Uterus (tissue), 4 donors: ENCODE results near the gene CTSL. TPM values are rescaled to one million over a fixed set of nuclear protein-coding genes. Genes with fewer than 3 reads are reported as not detected.

ENCODE experiments used
- DNase-seq, 2 donors: peaks; one replicate each; pipeline ENCODE4 v3.0.0-alpha.2; 2019 to 2020
- H3K27ac ChIP-seq, 2 donors: fragments of 200-600 bp; sonication (generic); 1 replicate in 1 of 2; 2 replicates in 1 of 2; pipeline ENCODE4 v1.5.1; 2016 to 2018
- H3K27me3 ChIP-seq, 2 donors: fragments of 200-600 bp; sonication (generic); one replicate each; pipeline ENCODE4 v1.5.1; 2018 to 2019; ENCODE audit warnings: control low read depth in 1 of 2
- H3K36me3 ChIP-seq, 2 donors: fragments of 200-600 bp; sonication (generic); one replicate each; pipeline ENCODE4 v1.5.1; 2019; ENCODE audit warnings: control low read depth in 1 of 2
- H3K4me1 ChIP-seq, 2 donors: fragments of 200-600 bp; sonication (generic); one replicate each; pipeline ENCODE4 v1.5.1; 2018 to 2019; ENCODE audit warnings: control low read depth in 1 of 2
- H3K4me3 ChIP-seq, 2 donors: fragments of 200-600 bp; sonication (generic); 1 replicate in 1 of 2; 2 replicates in 1 of 2; pipeline ENCODE4 v1.5.1; 2018 to 2019; ENCODE audit warnings: mild to moderate bottlenecking in 1 of 2
- H3K9me3 ChIP-seq, 2 donors: fragments of 200-600 bp; sonication (generic); one replicate each; pipeline ENCODE4 v1.5.1; 2019; ENCODE audit warnings: control low read depth in 1 of 2
- POLR2A ChIP-seq, 2 donors: fragments of 450-650 bp; IDR thresholded peaks; one replicate each; pipeline ENCODE4 v1.6.1; 2016; ENCODE audit warnings: antibody characterized with exemption in 2 of 2, mild to moderate bottlenecking in 1 of 2, moderate library complexity in 1 of 2
- intact Hi-C: fragments of 100-400 bp; cut with DNase I; formaldehyde crosslinking; loops from one replicate; pipeline ENCODE4 v1.15.1; 2023; ENCODE audit warnings: low total_unique reads
- total RNA-seq, 4 donors: library from RNA; depleted of rRNA in 3 of 4; stranded (reverse); fragments of >200 nt in 3 of 4; gene quantifications; one replicate each; pipeline versions ENCODE4 v1.1.0 to v1.2.4, GENCODE V29; 2014 to 2023
- TF ChIP-seq, protein P1 (sequence below), 4 experiments: fragments of 200-600 bp in 2 of 4; fragments of 450-650 bp in 2 of 4; sonication (generic) in 2 of 4; IDR thresholded peaks; one replicate each; pipeline ENCODE4 v1.5.1; 2016 to 2019; ENCODE audit warnings: antibody characterized with exemption in 4 of 4, mild to moderate bottlenecking in 2 of 4, moderate library complexity in 1 of 4
- donor health status: DM: yes; HTN: yes; CAD: no.

CTSL gene
- 100 to 1,000 TPM in 3 of 4 donors, 10 to 100 TPM in 1; 84.3 to 183 (median 147) TPM for total RNA-seq

DNA sequence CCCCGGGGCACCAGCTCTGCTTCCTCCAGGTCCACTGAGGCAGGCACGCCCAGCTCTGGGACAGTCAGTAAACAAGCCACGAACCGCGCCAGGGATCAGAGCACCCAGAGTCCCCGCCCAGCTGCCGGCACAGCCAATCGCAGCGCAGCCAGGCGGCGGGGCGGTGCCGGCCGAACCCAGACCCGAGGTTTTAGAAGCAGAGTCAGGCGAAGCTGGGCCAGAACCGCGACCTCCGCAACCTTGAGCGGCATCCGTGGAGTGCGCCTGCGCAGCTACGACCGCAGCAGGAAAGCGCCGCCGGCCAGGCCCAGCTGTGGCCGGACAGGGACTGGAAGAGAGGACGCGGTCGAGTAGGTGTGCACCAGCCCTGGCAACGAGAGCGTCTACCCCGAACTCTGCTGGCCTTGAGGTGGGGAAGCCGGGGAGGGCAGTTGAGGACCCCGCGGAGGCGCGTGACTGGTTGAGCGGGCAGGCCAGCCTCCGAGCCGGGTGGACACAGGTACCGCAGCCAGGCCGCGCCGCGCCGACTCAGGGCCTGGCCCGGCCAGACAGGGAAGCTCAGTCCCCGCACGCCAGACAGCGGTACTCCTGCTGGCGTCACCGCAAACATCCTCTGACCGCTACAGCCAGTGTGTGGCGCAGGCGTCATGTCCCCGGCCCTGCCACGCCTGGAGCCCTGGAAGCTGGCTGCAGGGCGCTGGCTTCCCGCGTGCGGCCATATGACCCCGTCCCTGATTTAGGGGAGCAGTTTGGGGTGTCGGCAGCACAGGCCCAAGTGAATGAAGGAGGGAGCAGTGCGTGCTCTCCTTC, at the start of gene CTSL:
Gene CTSL, plus strand, starts transcription at position 220 of the 810 bp plus-strand sequence. CDS start 1,485 bp downstream, outside the sequence.
- H3K4me1 ChIP-seq = peaks cover 10% of the 10 kb centered on the region in 2 donors
- no peaks in the 10 kb centered on the region for H3K9me3 ChIP-seq
- H3K4me3 ChIP-seq = peak within 1 kb of the TSS; percentile 67 to 91
- peak within 1 kb of the TSS; percentile 95 to 97 for H3K27ac ChIP-seq
- intact Hi-C loops = no loop called here
- H3K36me3 ChIP-seq = no peaks in the 10 kb centered on the region
- no peaks in the 10 kb centered on the region for H3K27me3 ChIP-seq
- DNase-seq = peak; percentile 95 to 96
- TF ChIP-seq, protein P1, sequence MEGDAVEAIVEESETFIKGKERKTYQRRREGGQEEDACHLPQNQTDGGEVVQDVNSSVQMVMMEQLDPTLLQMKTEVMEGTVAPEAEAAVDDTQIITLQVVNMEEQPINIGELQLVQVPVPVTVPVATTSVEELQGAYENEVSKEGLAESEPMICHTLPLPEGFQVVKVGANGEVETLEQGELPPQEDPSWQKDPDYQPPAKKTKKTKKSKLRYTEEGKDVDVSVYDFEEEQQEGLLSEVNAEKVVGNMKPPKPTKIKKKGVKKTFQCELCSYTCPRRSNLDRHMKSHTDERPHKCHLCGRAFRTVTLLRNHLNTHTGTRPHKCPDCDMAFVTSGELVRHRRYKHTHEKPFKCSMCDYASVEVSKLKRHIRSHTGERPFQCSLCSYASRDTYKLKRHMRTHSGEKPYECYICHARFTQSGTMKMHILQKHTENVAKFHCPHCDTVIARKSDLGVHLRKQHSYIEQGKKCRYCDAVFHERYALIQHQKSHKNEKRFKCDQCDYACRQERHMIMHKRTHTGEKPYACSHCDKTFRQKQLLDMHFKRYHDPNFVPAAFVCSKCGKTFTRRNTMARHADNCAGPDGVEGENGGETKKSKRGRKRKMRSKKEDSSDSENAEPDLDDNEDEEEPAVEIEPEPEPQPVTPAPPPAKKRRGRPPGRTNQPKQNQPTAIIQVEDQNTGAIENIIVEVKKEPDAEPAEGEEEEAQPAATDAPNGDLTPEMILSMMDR (IDR thresholded peaks at IDR 0.05) = peak in 3 of 4 experiments; percentile 11 to 31 (median 18)
- peak; percentile 90 to 92 for TF ChIP-seq POLR2A (IDR thresholded peaks at IDR 0.05)

DNA sequence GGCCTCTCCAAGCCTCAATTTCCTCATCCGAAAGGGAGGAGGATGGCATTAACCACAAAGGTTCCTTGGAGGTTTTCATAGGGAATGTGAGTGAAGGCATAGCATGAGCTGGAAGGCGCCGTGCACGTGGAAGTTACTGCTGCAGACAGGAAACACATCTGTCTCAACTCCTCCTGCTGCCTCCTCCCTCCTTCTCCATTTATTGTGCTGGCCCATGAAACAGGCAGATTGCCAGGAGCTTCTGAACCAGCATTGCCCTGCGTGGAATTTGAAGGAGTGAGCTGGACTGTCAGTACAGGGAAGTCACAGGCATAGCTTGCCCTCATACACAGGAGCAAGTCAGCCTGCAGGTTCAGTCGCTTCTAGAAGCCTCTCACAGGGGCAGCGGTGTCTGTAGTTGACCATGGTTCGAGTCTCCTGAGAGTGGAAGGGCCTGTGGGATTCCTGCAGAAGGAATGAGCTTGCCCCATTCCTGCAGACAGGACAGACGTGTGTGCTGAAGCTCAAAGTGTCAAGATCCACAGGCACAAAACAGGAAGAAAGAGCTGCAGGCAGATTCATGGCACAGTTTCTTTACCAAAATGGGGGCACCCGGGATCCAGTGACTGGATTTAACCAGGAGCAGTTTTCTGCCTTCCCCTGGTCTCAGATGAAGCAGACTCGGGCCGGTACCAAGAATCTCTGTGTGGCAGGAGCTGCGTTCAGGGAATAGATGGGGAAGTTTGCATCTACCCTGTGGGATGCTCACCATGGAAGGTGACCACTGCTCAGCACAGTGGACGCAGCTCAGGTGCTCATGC, 48.7 kb upstream of the CTSL start:
- TF ChIP-seq, protein P1 (IDR thresholded peaks at IDR 0.05) = no peak
- no peak for TF ChIP-seq POLR2A (IDR thresholded peaks at IDR 0.05)
- Histone ChIP-seq H3K4me3 (no peak overlapping the region), H3K27ac (no peak overlapping the region), H3K36me3 (no peaks in the 10 kb centered on the region), H3K27me3 (no peaks in the 10 kb centered on the region), H3K4me1 (no peaks in the 10 kb centered on the region), H3K9me3 (no peaks in the 10 kb centered on the region)
- no peak for DNase-seq
- intact Hi-C loops = no loop called here

DNA sequence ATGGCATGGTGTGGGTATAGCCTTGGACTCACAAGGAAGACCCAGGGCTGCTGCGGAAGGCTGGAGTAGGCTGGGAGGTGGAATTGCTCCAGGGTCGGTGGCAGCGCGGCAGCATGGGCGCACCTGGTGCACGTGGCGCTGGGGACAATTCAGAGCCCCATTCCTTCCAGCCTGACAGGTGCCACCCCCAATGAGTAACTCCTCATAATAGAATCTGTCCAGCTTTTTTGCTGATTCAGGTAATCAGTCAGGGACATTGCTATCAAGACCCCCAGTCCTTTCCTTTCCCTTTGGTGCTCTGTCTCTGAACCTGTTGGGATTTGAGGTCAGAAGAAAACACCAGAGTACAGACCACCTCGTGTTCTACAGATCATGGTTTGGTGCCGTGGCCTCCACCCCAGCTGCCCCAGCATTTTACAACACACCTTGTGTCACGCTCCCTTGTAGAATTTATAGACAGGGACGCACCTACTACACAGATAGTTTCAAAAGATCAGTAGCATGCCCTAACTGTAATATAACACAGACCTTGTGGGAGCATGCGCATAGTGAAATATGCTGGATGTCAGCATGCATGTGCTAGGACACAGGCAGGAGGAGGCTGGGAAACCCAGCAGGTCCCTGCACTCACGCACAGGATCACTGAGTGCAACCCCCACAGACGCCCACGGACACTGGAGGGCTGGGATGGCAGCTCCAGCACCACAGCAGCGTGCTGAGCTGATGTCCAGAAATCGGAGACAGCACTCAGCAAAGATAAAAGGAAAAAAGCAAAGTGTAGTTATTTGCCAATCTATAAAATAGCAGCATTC, 47.9 kb upstream of the CTSL start:
- H3K4me1 ChIP-seq = no peaks in the 10 kb centered on the region
- no peaks in the 10 kb centered on the region for H3K9me3 ChIP-seq
- intact Hi-C loops = no loop called here
- no peak for DNase-seq
- no peak overlapping the region for H3K27ac ChIP-seq
- H3K4me3 ChIP-seq = no peak overlapping the region
- no peaks in the 10 kb centered on the region for H3K27me3 ChIP-seq
- TF ChIP-seq, protein P1 (IDR thresholded peaks at IDR 0.05) = no peak
- TF ChIP-seq POLR2A (IDR thresholded peaks at IDR 0.05) = no peak
- no peaks in the 10 kb centered on the region for H3K36me3 ChIP-seq

DNA sequence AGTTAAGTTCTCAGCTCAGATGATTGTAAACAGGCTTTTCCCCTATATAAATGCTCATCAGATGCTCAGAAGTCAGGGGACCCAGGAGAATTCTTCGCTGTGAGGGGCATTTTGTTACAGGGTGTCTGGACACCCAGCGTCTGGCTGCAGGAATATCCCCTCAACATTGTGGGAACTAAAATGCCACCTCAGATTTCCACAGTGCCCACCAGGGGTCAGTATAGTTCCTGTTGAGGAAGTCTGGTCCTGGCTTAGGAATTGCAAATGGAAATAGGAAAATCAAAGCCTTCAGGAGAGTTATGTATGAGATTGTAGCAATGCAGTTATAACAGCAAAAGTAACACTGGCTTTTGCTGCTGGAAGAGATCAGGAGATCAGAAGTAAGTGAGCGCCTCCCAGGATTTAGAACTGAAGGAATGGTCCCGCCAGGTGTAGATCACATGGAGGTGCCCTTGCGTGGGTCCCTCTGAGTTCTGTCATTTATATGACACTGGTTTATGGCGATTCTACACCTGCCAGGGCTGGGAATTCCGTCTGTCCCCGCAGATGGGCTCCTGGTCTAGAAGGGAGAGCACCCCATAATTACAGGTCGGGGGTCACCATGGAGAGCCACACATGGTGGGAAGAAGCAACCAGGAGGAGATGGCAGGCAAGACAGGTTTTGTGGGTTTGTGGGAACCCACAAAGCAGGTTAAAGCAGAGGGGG, 47.1 kb upstream of the CTSL start:
- intact Hi-C loops = no loop called here
- DNase-seq = peak; percentile 55 to 75
- no peak for TF ChIP-seq POLR2A (IDR thresholded peaks at IDR 0.05)
- TF ChIP-seq, protein P1 (IDR thresholded peaks at IDR 0.05) = peak; percentile 75 to 87 (median 81)
- Histone ChIP-seq H3K27ac (no peak overlapping the region), H3K27me3 (no peaks in the 10 kb centered on the region), H3K36me3 (no peaks in the 10 kb centered on the region), H3K4me1 (no peaks in the 10 kb centered on the region), H3K9me3 (no peaks in the 10 kb centered on the region), H3K4me3 (no peak overlapping the region)
